HEK293 (cell line): ENCODE measurements around the gene STK16.

Experiments used
- KLF9 ChIP-seq: fragments of 450-650 bp; formaldehyde crosslinking; IDR thresholded peaks from 2 replicates; pipeline ENCODE4 v1.5.1; 2016; ENCODE audit warnings: missing biosample characterization, missing genetic modification characterization, low read depth
- OSR2 ChIP-seq: fragments of 450-650 bp; formaldehyde crosslinking; IDR thresholded peaks from 2 replicates; pipeline ENCODE4 v1.5.1; 2016; ENCODE audit warnings: missing biosample characterization, missing genetic modification characterization
- SALL2 ChIP-seq: fragments of 450-650 bp; formaldehyde crosslinking; IDR thresholded peaks from 2 replicates; pipeline ENCODE4 v1.5.0; 2017; ENCODE audit warnings: missing biosample characterization, mild to moderate bottlenecking, missing genetic modification characterization, borderline replicate concordance
- ZBTB21 ChIP-seq: fragments of 450-650 bp; formaldehyde crosslinking; IDR thresholded peaks from 2 replicates; pipeline ENCODE4 v1.5.1; 2017; ENCODE audit warnings: missing biosample characterization, missing genetic modification characterization
- ZNF146 ChIP-seq: fragments of 450-650 bp; formaldehyde crosslinking; IDR thresholded peaks from 2 replicates; pipeline ENCODE4 v1.5.1; 2016; ENCODE audit warnings: missing biosample characterization, missing genetic modification characterization
- ZNF214 ChIP-seq: fragments of 450-650 bp; formaldehyde crosslinking; IDR thresholded peaks from 2 replicates; pipeline ENCODE4 v1.5.1; 2017; ENCODE audit warnings: missing biosample characterization, mild to moderate bottlenecking, missing genetic modification characterization, borderline replicate concordance
- ZNF274 ChIP-seq, 2 experiments: fragments of 200-500 bp in 1 of 2; fragments of 450-650 bp in 1 of 2; sonication (Bioruptor generic) in 1 of 2; formaldehyde crosslinking in 1 of 2; IDR thresholded peaks; 2 replicates each; pipeline versions ENCODE4 v1.5.1 to v1.6.1; 2014 to 2016; ENCODE audit warnings: borderline replicate concordance in 1 of 2, inconsistent platforms in 1 of 2, low read length in 1 of 2, missing biosample characterization in 1 of 2, missing genetic modification characterization in 1 of 2
- ZNF624 ChIP-seq: fragments of 450-650 bp; formaldehyde crosslinking; IDR thresholded peaks from 2 replicates; pipeline ENCODE4 v1.5.1; 2017; ENCODE audit warnings: missing biosample characterization, missing genetic modification characterization
- TF ChIP-seq, protein P1 (sequence below): fragments of 450-650 bp; formaldehyde crosslinking; IDR thresholded peaks from 2 replicates; pipeline ENCODE4 v1.5.1; 2016; ENCODE audit warnings: missing biosample characterization, missing genetic modification characterization
- TF ChIP-seq, protein P2 (sequence below): fragments of 450-650 bp; formaldehyde crosslinking; optimal IDR thresholded peaks from 2 replicates; pipeline ENCODE3; 2016; ENCODE audit warnings: missing biosample characterization, mild to moderate bottlenecking, missing genetic modification characterization
- TF ChIP-seq, protein P3 (sequence below): fragments of 450-650 bp; formaldehyde crosslinking; IDR thresholded peaks from 2 replicates; pipeline ENCODE4 v1.5.1; 2017; ENCODE audit warnings: missing biosample characterization, mild to moderate bottlenecking, missing genetic modification characterization, moderate library complexity
- TF ChIP-seq, protein P4 (sequence below): fragments of 450-650 bp; formaldehyde crosslinking; IDR thresholded peaks from 2 replicates; pipeline ENCODE4 v1.5.1; 2016; ENCODE audit warnings: missing biosample characterization, missing genetic modification characterization
- TF ChIP-seq, protein P5 (sequence below): fragments of 450-650 bp; formaldehyde crosslinking; IDR thresholded peaks from 2 replicates; pipeline ENCODE4 v1.5.1; 2016; ENCODE audit warnings: missing biosample characterization, missing genetic modification characterization
- TF ChIP-seq, protein P6 (sequence below): IDR thresholded peaks from 2 replicates; pipeline ENCODE4 v1.6.1; 2011; ENCODE audit warnings: mild to moderate bottlenecking, low read depth, low read length, borderline replicate concordance

GRCh38 chr2:219218732-219219701, 26.3 kb upstream of the STK16 start, which contains the start of gene ABCB6:
- TF ChIP-seq, protein P1, sequence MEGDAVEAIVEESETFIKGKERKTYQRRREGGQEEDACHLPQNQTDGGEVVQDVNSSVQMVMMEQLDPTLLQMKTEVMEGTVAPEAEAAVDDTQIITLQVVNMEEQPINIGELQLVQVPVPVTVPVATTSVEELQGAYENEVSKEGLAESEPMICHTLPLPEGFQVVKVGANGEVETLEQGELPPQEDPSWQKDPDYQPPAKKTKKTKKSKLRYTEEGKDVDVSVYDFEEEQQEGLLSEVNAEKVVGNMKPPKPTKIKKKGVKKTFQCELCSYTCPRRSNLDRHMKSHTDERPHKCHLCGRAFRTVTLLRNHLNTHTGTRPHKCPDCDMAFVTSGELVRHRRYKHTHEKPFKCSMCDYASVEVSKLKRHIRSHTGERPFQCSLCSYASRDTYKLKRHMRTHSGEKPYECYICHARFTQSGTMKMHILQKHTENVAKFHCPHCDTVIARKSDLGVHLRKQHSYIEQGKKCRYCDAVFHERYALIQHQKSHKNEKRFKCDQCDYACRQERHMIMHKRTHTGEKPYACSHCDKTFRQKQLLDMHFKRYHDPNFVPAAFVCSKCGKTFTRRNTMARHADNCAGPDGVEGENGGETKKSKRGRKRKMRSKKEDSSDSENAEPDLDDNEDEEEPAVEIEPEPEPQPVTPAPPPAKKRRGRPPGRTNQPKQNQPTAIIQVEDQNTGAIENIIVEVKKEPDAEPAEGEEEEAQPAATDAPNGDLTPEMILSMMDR, result no peak
- TF ChIP-seq ZBTB21 (tag by site-specific recombination), result no peak
- TF ChIP-seq, protein P2, sequence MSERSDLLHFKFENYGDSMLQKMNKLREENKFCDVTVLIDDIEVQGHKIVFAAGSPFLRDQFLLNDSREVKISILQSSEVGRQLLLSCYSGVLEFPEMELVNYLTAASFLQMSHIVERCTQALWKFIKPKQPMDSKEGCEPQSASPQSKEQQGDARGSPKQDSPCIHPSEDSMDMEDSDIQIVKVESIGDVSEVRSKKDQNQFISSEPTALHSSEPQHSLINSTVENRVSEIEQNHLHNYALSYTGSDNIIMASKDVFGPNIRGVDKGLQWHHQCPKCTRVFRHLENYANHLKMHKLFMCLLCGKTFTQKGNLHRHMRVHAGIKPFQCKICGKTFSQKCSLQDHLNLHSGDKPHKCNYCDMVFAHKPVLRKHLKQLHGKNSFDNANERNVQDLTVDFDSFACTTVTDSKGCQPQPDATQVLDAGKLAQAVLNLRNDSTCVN (tag by site-specific recombination), result peak; percentile 82
- peak; percentile 52; the same call in 1 of the 2 replicates for TF ChIP-seq KLF9 (tag by site-specific recombination)
- no peak for TF ChIP-seq OSR2
- TF ChIP-seq, protein P3, sequence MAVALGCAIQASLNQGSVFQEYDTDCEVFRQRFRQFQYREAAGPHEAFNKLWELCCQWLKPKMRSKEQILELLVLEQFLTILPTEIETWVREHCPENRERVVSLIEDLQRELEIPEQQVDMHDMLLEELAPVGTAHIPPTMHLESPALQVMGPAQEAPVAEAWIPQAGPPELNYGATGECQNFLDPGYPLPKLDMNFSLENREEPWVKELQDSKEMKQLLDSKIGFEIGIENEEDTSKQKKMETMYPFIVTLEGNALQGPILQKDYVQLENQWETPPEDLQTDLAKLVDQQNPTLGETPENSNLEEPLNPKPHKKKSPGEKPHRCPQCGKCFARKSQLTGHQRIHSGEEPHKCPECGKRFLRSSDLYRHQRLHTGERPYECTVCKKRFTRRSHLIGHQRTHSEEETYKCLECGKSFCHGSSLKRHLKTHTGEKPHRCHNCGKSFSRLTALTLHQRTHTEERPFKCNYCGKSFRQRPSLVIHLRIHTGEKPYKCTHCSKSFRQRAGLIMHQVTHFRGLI (tag by site-specific recombination), result no peak
- no peak for TF ChIP-seq SALL2
- no peak for TF ChIP-seq ZNF274 (IDR thresholded peaks at IDR 0.05; ENCODE audit: low read length)
- TF ChIP-seq ZNF274 (tag by site-specific recombination; IDR thresholded peaks at IDR 0.05; ENCODE audit: borderline replicate concordance), result no peak
- no peak for TF ChIP-seq ZNF214 (tag by site-specific recombination)
- no peak for TF ChIP-seq ZNF624 (tag by site-specific recombination)
- TF ChIP-seq ZNF146 (tag by site-specific recombination), result no peak
- TF ChIP-seq, protein P4, sequence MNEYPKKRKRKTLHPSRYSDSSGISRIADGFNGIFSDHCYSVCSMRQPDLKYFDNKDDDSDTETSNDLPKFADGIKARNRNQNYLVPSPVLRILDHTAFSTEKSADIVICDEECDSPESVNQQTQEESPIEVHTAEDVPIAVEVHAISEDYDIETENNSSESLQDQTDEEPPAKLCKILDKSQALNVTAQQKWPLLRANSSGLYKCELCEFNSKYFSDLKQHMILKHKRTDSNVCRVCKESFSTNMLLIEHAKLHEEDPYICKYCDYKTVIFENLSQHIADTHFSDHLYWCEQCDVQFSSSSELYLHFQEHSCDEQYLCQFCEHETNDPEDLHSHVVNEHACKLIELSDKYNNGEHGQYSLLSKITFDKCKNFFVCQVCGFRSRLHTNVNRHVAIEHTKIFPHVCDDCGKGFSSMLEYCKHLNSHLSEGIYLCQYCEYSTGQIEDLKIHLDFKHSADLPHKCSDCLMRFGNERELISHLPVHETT (tag by site-specific recombination), result no peak
- TF ChIP-seq, protein P5, sequence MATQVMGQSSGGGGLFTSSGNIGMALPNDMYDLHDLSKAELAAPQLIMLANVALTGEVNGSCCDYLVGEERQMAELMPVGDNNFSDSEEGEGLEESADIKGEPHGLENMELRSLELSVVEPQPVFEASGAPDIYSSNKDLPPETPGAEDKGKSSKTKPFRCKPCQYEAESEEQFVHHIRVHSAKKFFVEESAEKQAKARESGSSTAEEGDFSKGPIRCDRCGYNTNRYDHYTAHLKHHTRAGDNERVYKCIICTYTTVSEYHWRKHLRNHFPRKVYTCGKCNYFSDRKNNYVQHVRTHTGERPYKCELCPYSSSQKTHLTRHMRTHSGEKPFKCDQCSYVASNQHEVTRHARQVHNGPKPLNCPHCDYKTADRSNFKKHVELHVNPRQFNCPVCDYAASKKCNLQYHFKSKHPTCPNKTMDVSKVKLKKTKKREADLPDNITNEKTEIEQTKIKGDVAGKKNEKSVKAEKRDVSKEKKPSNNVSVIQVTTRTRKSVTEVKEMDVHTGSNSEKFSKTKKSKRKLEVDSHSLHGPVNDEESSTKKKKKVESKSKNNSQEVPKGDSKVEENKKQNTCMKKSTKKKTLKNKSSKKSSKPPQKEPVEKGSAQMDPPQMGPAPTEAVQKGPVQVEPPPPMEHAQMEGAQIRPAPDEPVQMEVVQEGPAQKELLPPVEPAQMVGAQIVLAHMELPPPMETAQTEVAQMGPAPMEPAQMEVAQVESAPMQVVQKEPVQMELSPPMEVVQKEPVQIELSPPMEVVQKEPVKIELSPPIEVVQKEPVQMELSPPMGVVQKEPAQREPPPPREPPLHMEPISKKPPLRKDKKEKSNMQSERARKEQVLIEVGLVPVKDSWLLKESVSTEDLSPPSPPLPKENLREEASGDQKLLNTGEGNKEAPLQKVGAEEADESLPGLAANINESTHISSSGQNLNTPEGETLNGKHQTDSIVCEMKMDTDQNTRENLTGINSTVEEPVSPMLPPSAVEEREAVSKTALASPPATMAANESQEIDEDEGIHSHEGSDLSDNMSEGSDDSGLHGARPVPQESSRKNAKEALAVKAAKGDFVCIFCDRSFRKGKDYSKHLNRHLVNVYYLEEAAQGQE (tag by site-specific recombination), result peak; percentile 10
- TF ChIP-seq, protein P6, sequence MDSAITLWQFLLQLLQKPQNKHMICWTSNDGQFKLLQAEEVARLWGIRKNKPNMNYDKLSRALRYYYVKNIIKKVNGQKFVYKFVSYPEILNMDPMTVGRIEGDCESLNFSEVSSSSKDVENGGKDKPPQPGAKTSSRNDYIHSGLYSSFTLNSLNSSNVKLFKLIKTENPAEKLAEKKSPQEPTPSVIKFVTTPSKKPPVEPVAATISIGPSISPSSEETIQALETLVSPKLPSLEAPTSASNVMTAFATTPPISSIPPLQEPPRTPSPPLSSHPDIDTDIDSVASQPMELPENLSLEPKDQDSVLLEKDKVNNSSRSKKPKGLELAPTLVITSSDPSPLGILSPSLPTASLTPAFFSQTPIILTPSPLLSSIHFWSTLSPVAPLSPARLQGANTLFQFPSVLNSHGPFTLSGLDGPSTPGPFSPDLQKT, result no peak
